ENCODE data around the gene PLCXD1. TPM values are rescaled to one million over a fixed set of nuclear protein-coding genes. Genes with fewer than 3 reads are reported as not detected.
"Not testable (repeated sequence)": the region's sequence is repeated elsewhere in the genome, so short reads cannot be mapped to it uniquely, and the experiment has no call there.

PLCXD1 gene
- total and polyA plus RNA-seq, 10 donors, result 9.9 to 35.0 (median 21.5) TPM

DNA sequence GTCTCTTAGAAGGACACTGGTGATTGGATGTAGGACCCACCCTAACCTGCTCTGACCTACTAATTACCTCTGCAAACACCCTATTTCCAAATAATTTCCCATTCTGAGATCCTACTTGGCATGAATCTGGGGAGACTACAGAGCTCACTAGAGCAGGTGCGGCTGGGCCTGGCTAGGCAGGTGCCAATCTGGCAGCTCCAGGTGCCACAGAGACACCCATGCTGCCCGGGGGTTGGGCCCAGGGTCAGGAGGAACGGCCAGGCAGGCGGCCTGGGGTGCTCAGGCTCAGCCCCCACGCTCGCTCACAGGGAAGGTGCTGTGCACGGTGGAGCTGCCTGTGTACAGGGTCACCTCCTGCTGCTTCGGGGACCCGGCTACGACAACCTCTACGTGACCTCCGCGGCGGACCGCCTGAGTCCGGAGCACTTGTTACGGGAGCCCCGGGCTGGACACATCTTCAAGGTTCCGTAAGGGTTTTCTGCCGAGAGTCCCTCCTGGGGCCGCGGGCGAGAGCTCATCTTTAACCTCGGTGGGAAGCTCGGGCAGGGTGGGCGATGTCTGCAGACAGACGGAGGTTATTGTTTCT lies 26.5 kb upstream of the PLCXD1 start:
- no peak for TF ChIP-seq POLR2AphosphoS5 (IDR thresholded peaks at IDR 0.05)
- no peak for TF ChIP-seq CTCF (IDR thresholded peaks at IDR 0.05 in 8 of 11, conservative IDR thresholded peaks at IDR 0.05 in 3 of 11)
- TF ChIP-seq POLR2A (IDR thresholded peaks at IDR 0.05), result no peak
- Histone ChIP-seq H3K27ac (no peak overlapping the region), H3K36me3 (no peaks in the 10 kb centered on the region), H3K9me3 (peaks cover 0 to 12% (median 0%) of the 10 kb centered on the region in 8 donors), H3K4me3 (no peak overlapping the region), H3K27me3 (replicated peaks in 1 of 7) (peaks cover 0 to 10% (median 0%) of the 10 kb centered on the region in 7 donors), H3K4me1 (peaks cover 0 to 8% (median 2%) of the 10 kb centered on the region in 6 donors)
- 91 to 97% (median 95%) methylated on average over 21 to 27 of the region's 27 CpGs for WGBS, 5 donors
- intact Hi-C loops (cut with DNase I; ENCODE audit: low total_unique reads), result no loop called here
- DNase-seq, result peak; percentile 69

DNA sequence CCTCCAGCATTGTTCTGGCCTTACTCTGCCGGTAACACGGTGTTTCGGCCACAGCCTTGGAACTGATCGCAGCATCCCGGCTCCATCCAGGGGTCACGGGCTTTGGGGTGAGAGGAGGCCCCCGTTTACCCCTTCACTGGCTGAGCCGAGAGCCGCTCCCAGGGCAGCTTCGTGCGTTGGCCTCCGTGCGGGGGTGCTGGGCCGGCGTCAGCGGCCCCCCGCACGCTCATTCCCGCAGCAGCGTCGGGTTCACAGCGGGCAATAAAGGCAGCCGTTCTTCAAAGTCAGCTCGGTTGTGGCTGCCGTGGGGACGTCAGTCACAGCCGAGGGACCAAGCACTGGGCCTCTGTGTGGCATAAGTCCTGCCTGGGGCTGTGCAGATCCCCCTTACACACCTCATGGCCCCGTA lies 25.3 kb upstream of the PLCXD1 start:
- DNase-seq, result peak; percentile 51
- TF ChIP-seq POLR2AphosphoS5 (IDR thresholded peaks at IDR 0.05) (no peak), CTCF (IDR thresholded peaks at IDR 0.05 in 8 of 11, conservative IDR thresholded peaks at IDR 0.05 in 3 of 11) (no peak), POLR2A (IDR thresholded peaks at IDR 0.05) (no peak)
- no peaks in the 10 kb centered on the region for H3K36me3 ChIP-seq
- peaks cover 0 to 10% (median 0%) of the 10 kb centered on the region in 7 donors for H3K27me3 ChIP-seq (replicated peaks in 1 of 7)
- WGBS, 5 donors, result 83 to 93% (median 88%) methylated on average over 9 to 28 of the region's 28 CpGs
- peaks cover 0 to 12% (median 0%) of the 10 kb centered on the region in 8 donors for H3K9me3 ChIP-seq
- H3K27ac ChIP-seq, result no peak overlapping the region
- H3K4me3 ChIP-seq, result no peak overlapping the region
- peaks cover 0 to 17% (median 3%) of the 10 kb centered on the region in 6 donors for H3K4me1 ChIP-seq
- intact Hi-C loops (cut with DNase I; ENCODE audit: low total_unique reads), result no loop called here

DNA sequence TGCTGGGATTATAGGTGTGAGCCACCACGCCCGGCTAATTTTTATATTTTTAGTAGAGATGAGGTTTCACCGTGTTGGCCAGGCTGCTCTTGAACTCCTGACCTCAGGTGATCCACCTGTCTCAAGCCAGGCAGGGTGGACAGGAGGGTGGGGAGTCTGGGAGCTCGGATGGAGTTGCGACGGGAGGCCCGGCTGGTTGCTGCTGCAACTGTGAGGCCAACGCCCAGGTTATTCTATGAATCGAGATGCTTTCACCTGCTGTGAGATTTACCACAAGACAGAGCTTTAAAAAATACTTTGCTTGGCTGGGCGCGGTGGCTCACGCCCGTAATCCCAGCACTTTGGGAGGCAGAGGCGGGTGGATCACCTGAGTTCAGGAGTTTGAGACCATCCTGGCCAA lies 24.1 kb upstream of the PLCXD1 start:
- DNase-seq, result peak; percentile 30
- H3K27ac ChIP-seq; H3K4me3 ChIP-seq; intact Hi-C loops (cut with DNase I; ENCODE audit: low total_unique reads); H3K27me3 ChIP-seq (replicated peaks in 1 of 7); H3K36me3 ChIP-seq: not testable (repeated sequence)
- Histone ChIP-seq H3K9me3 (peaks cover 0 to 12% (median 0%) of the 10 kb centered on the region in 8 donors), H3K4me1 (peaks cover 0 to 22% (median 4%) of the 10 kb centered on the region in 6 donors)
- WGBS, 5 donors, result 84 to 91% (median 89%) methylated on average over 12 to 14 of the region's 14 CpGs

DNA sequence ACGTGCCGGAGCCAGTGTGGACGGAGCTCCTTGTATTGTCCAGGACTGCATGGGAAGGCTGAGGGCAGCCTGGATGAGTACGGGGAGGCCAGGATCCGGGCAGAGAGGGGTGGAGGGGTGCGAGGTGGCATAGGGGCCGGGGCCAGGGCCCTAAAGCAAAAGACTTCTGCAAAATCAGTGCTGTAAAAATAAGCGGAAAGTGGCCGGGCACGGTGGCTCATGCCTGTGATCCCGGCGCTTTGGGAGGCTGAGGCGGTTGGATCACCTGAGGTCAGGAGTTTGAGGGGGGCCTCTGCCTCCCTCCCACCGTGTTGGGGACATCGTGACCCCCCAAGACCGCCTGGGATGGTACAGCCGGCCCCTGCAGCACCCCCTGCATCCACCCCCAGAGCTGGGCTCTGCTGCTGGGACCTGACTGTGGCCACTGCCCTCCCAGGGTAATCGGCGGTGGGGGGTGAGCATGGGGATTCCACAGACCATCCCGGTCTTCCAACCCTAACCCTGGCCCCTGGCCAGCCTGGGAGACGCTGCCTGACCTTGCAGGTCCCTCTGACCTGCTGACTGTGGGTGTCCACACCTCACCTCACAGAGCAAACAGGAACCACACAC lies 23.4 kb upstream of the PLCXD1 start:
- Histone ChIP-seq H3K9me3 (peaks cover 0 to 8% (median 0%) of the 10 kb centered on the region in 8 donors), H3K4me3 (no peak overlapping the region), H3K36me3 (no peaks in the 10 kb centered on the region), H3K27me3 (replicated peaks in 1 of 7) (peaks cover 0 to 10% (median 0%) of the 10 kb centered on the region in 7 donors), H3K4me1 (peaks cover 0 to 29% (median 8%) of the 10 kb centered on the region in 6 donors), H3K27ac (no peak overlapping the region)
- intact Hi-C loops (cut with DNase I; ENCODE audit: low total_unique reads), result no loop called here
- 79 to 87% (median 83%) methylated on average over 14 to 21 of the region's 21 CpGs for WGBS, 5 donors
- no peak for TF ChIP-seq POLR2AphosphoS5 (IDR thresholded peaks at IDR 0.05)
- TF ChIP-seq CTCF (IDR thresholded peaks at IDR 0.05 in 8 of 11, conservative IDR thresholded peaks at IDR 0.05 in 3 of 11), result no peak
- no peak for TF ChIP-seq POLR2A (IDR thresholded peaks at IDR 0.05)
- peak; percentile 67 for DNase-seq

Data from spleen (tissue), 11 donors.